Retinal pigment epithelial cell (primary cell): ENCODE data around the gene TAS2R40.

ENCODE experiments used
- DNase-seq: peaks from one replicate; pipeline ENCODE4 v3.0.0-alpha.2; 2010; ENCODE audit warnings: low read depth
- H3K4me3 ChIP-seq: 2 replicates; pipeline ENCODE4 v1.5.1; 2011; ENCODE audit warnings: mild to moderate bottlenecking, low read length, control low read depth, moderate library complexity
- CTCF ChIP-seq: conservative IDR thresholded peaks from 2 replicates; pipeline ENCODE4 v1.5.1; 2011; ENCODE audit warnings: low read depth, low read length, control low read depth, inconsistent platforms

TAS2R40 gene

GRCh38 chr7:143225047-143225446, 3.2 kb downstream of the TAS2R40 start:
- no peak overlapping the region for H3K4me3 ChIP-seq
- TF ChIP-seq CTCF: no peak
- no peak for DNase-seq

- no peak overlapping the region for H3K4me3 ChIP-seq
- no peak for TF ChIP-seq CTCF
- DNase-seq: no peak
These were observed 6.0 kb downstream of the TAS2R40 start for GRCh38 chr7:143227806-143228205.

GRCh38 chr7:143229054-143229790, 7.4 kb downstream of the TAS2R40 start:
- no peak for TF ChIP-seq CTCF
- DNase-seq: no peak
- no peak overlapping the region for H3K4me3 ChIP-seq

GRCh38 chr7:143230602-143231457, 9.0 kb downstream of the TAS2R40 start:
- no peak for TF ChIP-seq CTCF
- H3K4me3 ChIP-seq: no peak overlapping the region
- DNase-seq: no peak

GRCh38 chr7:143233816-143234532, 12.1 kb downstream of the TAS2R40 start:
- H3K4me3 ChIP-seq: no peak overlapping the region
- DNase-seq: no peak
- no peak for TF ChIP-seq CTCF

- no peak overlapping the region for H3K4me3 ChIP-seq
- no peak for TF ChIP-seq CTCF
- DNase-seq: no peak
These were observed 12.7 kb downstream of the TAS2R40 start for GRCh38 chr7:143234533-143234875.
